ENCODE data around the gene GHDC.

GRCh38 chr17:42184713-42185620 lies 9.3 kb downstream of the GHDC start, which contains the start of gene HCRT:
- TF ChIP-seq CTCF (IDR thresholded peaks at IDR 0.05), result no peak
- TF ChIP-seq POLR2AphosphoS5 (IDR thresholded peaks at IDR 0.05), result no peak
- no peak for TF ChIP-seq POLR2A (IDR thresholded peaks at IDR 0.05)
